Large intestine (tissue), 3 donors: ENCODE data around the gene MINK1. TPM values are rescaled to one million over a fixed set of nuclear protein-coding genes. Genes with fewer than 3 reads are reported as not detected.
"Not testable (repeated sequence)": the region's sequence is repeated elsewhere in the genome, so short reads cannot be mapped to it uniquely, and the experiment has no call there.

Source experiments
- DNase-seq, 2 donors: peaks; one replicate each; pipeline versions ENCODE4 v3.0.0 to v3.0.0-alpha.2; 2013
- H3K27ac ChIP-seq: one replicate; pipeline ENCODE4 v1.5.1; 2013; ENCODE audit warnings: low read length
- H3K27me3 ChIP-seq: 2 replicates; pipeline ENCODE4 v1.6.1; 2013; ENCODE audit warnings: low read length; ENCODE audit not compliant: control insufficient read depth, insufficient read depth
- H3K36me3 ChIP-seq: 2 replicates; pipeline ENCODE4 v1.6.1; 2013; ENCODE audit warnings: low read length; ENCODE audit not compliant: control insufficient read depth, insufficient read depth
- H3K4me1 ChIP-seq: one replicate; pipeline ENCODE4 v1.6.1; 2013; ENCODE audit warnings: low read length; ENCODE audit not compliant: control insufficient read depth, insufficient read depth
- H3K4me3 ChIP-seq: one replicate; pipeline ENCODE4 v1.5.1; 2013; ENCODE audit warnings: low read length
- H3K9me3 ChIP-seq: one replicate; pipeline ENCODE4 v1.6.1; 2013; ENCODE audit warnings: mild to moderate bottlenecking, low read depth, low read length, moderate library complexity; ENCODE audit not compliant: control insufficient read depth
- WGBS: methylation state at CpG from one replicate; pipeline ENCODE4 v1.1.5; 2013; ENCODE audit warnings: low lambda C conversion rate; ENCODE audit not compliant: insufficient coverage; 5-methylcytosine and 5-hydroxymethylcytosine counted together
- polyA plus RNA-seq: library from polyadenylated mRNA; unstranded; fragments of 120-200 nt; gene quantifications from one replicate; pipeline ENCODE4 v1.2.1, GENCODE V29; 2013

MINK1 gene
- polyA plus RNA-seq, 1 donor = 103 TPM

- no peaks in the 10 kb centered on the region for H3K36me3 ChIP-seq
- peaks cover 21% of the 10 kb centered on the region for H3K4me1 ChIP-seq
- DNase-seq = peak in 1 of 2 donors; percentile 71
- H3K27ac ChIP-seq = peak overlapping the region; percentile 43
- 0% methylated on average over 1 of the region's 1 CpG for WGBS
- H3K27me3 ChIP-seq = no peaks in the 10 kb centered on the region
- no peak overlapping the region for H3K4me3 ChIP-seq
- H3K9me3 ChIP-seq = no peaks in the 10 kb centered on the region
Measured at GRCh38 chr17:4913994-4914393, 80.9 kb downstream of the MINK1 start.

GRCh38 chr17:4914551-4914950, 81.4 kb downstream of the MINK1 start:
- not testable (repeated sequence) for H3K4me3 ChIP-seq, H3K9me3 ChIP-seq, DNase-seq, H3K36me3 ChIP-seq, H3K27me3 ChIP-seq, H3K27ac ChIP-seq
- H3K4me1 ChIP-seq = peaks cover 17% of the 10 kb centered on the region
- 100% methylated on average over 2 of the region's 4 CpGs for WGBS

GRCh38 chr17:4919511-4920047, 86.4 kb downstream of the MINK1 start:
- no peak overlapping the region for H3K27ac ChIP-seq
- WGBS = 86% methylated on average over 5 of the region's 8 CpGs
- H3K4me3 ChIP-seq = no peak overlapping the region
- no peaks in the 10 kb centered on the region for H3K36me3 ChIP-seq
- DNase-seq = no peak
- no peaks in the 10 kb centered on the region for H3K9me3 ChIP-seq
- H3K4me1 ChIP-seq = no peaks in the 10 kb centered on the region
- no peaks in the 10 kb centered on the region for H3K27me3 ChIP-seq

GRCh38 chr17:4920351-4921048, 87.4 kb downstream of the MINK1 start:
- DNase-seq = no peak
- no peaks in the 10 kb centered on the region for H3K4me1 ChIP-seq
- WGBS = no CpG with 5 or more reads among the region's 10 CpGs

GRCh38 chr17:4921320-4921719, 88.2 kb downstream of the MINK1 start:
- DNase-seq = no peak
- Histone ChIP-seq H3K27ac (no peak overlapping the region), H3K36me3 (no peaks in the 10 kb centered on the region), H3K4me3 (no peak overlapping the region), H3K9me3 (no peaks in the 10 kb centered on the region), H3K4me1 (no peaks in the 10 kb centered on the region), H3K27me3 (no peaks in the 10 kb centered on the region)
- no CpG with 5 or more reads among the region's 4 CpGs for WGBS

More at GRCh38 chr17:4920351-4921048, 87.4 kb downstream of the MINK1 start:
- Histone ChIP-seq H3K9me3 (no peaks in the 10 kb centered on the region), H3K36me3 (no peaks in the 10 kb centered on the region), H3K27ac (no peak overlapping the region), H3K27me3 (no peaks in the 10 kb centered on the region), H3K4me3 (no peak overlapping the region)

- not testable (repeated sequence) for H3K9me3 ChIP-seq, H3K4me1 ChIP-seq, H3K36me3 ChIP-seq, H3K4me3 ChIP-seq, H3K27ac ChIP-seq, DNase-seq, H3K27me3 ChIP-seq
- WGBS = no CpG with 5 or more reads among the region's 24 CpGs
Measured at GRCh38 chr17:4926577-4927335, 93.6 kb downstream of the MINK1 start.

GRCh38 chr17:4928881-4929280, 95.7 kb downstream of the MINK1 start:
- Histone ChIP-seq H3K27me3 (no peaks in the 10 kb centered on the region), H3K27ac (no peak overlapping the region), H3K9me3 (no peaks in the 10 kb centered on the region), H3K4me1 (peaks cover under 1% of the 10 kb centered on the region), H3K4me3 (no peak overlapping the region), H3K36me3 (no peaks in the 10 kb centered on the region)
- DNase-seq = no peak
- 100% methylated on average over 1 of the region's 18 CpGs for WGBS

GRCh38 chr17:4931963-4932362, 98.8 kb downstream of the MINK1 start, which contains the start of gene GP1BA:
TSS of gene GP1BA (plus strand) at chr17:4932277. CDS start at chr17:4932605, 328 bp downstream.
- no peak within 1 kb of the TSS for H3K27ac ChIP-seq

GRCh38 chr17:4932756-4933155, 99.6 kb downstream of the MINK1 start:
- H3K36me3 ChIP-seq = peaks cover 17% of the 10 kb centered on the region
- H3K9me3 ChIP-seq = no peaks in the 10 kb centered on the region
- H3K27ac ChIP-seq = no peak overlapping the region
- H3K4me1 ChIP-seq = peaks cover 8% of the 10 kb centered on the region
- 80% methylated on average over 1 of the region's 12 CpGs for WGBS
- DNase-seq = no peak
- H3K4me3 ChIP-seq = no peak overlapping the region
- H3K27me3 ChIP-seq = no peaks in the 10 kb centered on the region

More at GRCh38 chr17:4931963-4932362, 98.8 kb downstream of the MINK1 start, which contains the start of gene GP1BA:
- H3K27me3 ChIP-seq = no peaks in the 10 kb centered on the region
- no peak within 1 kb of the TSS for H3K4me3 ChIP-seq
- H3K36me3 ChIP-seq = peaks cover 9% of the 10 kb centered on the region
- DNase-seq = no peak
- WGBS = no CpG with 5 or more reads among the region's 14 CpGs
- no peaks in the 10 kb centered on the region for H3K9me3 ChIP-seq
- H3K4me1 ChIP-seq = peaks cover 8% of the 10 kb centered on the region

- Histone ChIP-seq H3K27me3 (no peaks in the 10 kb centered on the region), H3K27ac (no peak overlapping the region), H3K9me3 (no peaks in the 10 kb centered on the region), H3K4me3 (no peak overlapping the region), H3K36me3 (peaks cover 26% of the 10 kb centered on the region), H3K4me1 (peaks cover 15% of the 10 kb centered on the region)
- WGBS = no CpG with 5 or more reads among the region's 16 CpGs
- DNase-seq = no peak
Measured at GRCh38 chr17:4933646-4934045, 100.5 kb downstream of the MINK1 start.
